ENCODE results near the gene CARD9. TPM values are rescaled to one million over a fixed set of nuclear protein-coding genes. Genes with fewer than 3 reads are reported as not detected.

CARD9 gene
- total RNA-seq, 3 donors from 2014 or later (not counting 1 experiment from before 2014, with no cell fraction given) = 1.6 to 4.2 (median 4.0) TPM

DNA sequence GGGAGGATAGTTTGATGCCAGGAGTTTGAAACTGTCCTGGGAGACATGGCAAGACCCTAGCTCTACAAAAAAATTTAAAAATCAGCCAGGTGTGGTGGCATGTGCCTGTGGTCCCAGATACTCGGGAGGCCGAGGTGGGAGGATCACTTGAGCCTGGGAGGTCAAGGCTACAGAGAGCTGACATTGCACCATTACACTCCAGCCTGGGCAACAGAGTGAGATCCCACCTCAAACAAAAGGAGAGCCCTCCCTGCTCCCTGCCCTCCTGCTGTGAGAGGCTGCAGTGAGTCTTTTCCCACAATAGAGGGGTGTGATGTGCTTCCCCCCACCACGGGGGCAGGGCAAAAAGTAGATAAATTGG lies 59.4 kb downstream of the CARD9 start:
- H3K36me3 Mint-ChIP-seq = no peaks in the 10 kb centered on the region
- 93% methylated on average over 3 of the region's 3 CpGs for WGBS (ENCODE audit: insufficient coverage)
- intact Hi-C loops (cut with micrococcal nuclease) = loop anchor here (10.0 kb wide), 3 partner anchors 51 to 1401 kb away; partner anchors contain the start of genes DNLZ and SNAPC4
- Histone ChIP-seq H3K27ac (ENCODE audit: low read length) (no peak overlapping the region), H3K36me3 (ENCODE audit: control insufficient read depth, insufficient read depth, low read length) (no peaks in the 10 kb centered on the region), H3K9me3 (ENCODE audit: control insufficient read depth, insufficient read depth, low read length) (peaks cover 29% of the 10 kb centered on the region), H3K27me3 (ENCODE audit: control insufficient read depth, insufficient read depth, low read length) (no peaks in the 10 kb centered on the region), H3K4me3 (ENCODE audit: low read length) (no peak overlapping the region), H3K4me1 (ENCODE audit: control insufficient read depth, insufficient read depth, low read length) (peaks cover 59% of the 10 kb centered on the region)
- DNase-seq (no peak), ATAC-seq (no peak)
- H3K9me3 Mint-ChIP-seq = peaks cover 4 to 8% of the 10 kb centered on the region in 2 donors
- H3K27me3 Mint-ChIP-seq (ENCODE audit: low read depth in 2 of 2) = peaks cover 0 to 8% of the 10 kb centered on the region in 2 donors
- no peak for TF ChIP-seq CTCF (IDR thresholded peaks at IDR 0.05)
- peaks cover 33 to 35% of the 10 kb centered on the region in 2 donors for H3K4me1 Mint-ChIP-seq
- H3K4me3 Mint-ChIP-seq = no peak overlapping the region
- H3K27ac Mint-ChIP-seq = no peak overlapping the region

Other genes with a start within 250 kb of the CARD9 start
- under 1 TPM in 1 of 3 donors, not detected in 2; 0.38 TPM for gene LHX3, start 168.5 kb downstream of the CARD9 start, total RNA-seq
- 10 to 100 TPM; 10.8 to 16.7 (median 16.6) TPM for gene QSOX2, start 127.9 kb downstream of the CARD9 start, total RNA-seq
- gene CCDC187, start 69.6 kb downstream of the CARD9 start, total RNA-seq = under 1 TPM in 1 of 3 donors, not detected in 2; 0.18 TPM
- gene GPSM1, start 46.1 kb downstream of the CARD9 start, total RNA-seq = 1 to 10 TPM; 2.6 to 4.2 (median 3.4) TPM
- gene DNLZ, start 9.9 kb downstream of the CARD9 start, total RNA-seq = 10 to 100 TPM; 24.6 to 34.8 (median 28.9) TPM
- gene SNAPC4, start 26.5 kb upstream of the CARD9 start, total RNA-seq = 10 to 100 TPM in 1 of 3 donors, 1 to 10 TPM in 2; 9.0 to 11.3 (median 9.4) TPM
- 10 to 100 TPM; 38.7 to 62.3 (median 41.6) TPM for gene ENTR1, start 36.9 kb upstream of the CARD9 start, total RNA-seq
- 10 to 100 TPM; 78.3 to 84.8 (median 79.3) TPM for gene PMPCA, start 37.0 kb upstream of the CARD9 start, total RNA-seq
- 10 to 100 TPM; 12.1 to 15.7 (median 14.4) TPM for gene INPP5E, start 66.2 kb upstream of the CARD9 start, total RNA-seq
- 10 to 100 TPM; 84.3 to 89.0 (median 87.1) TPM for gene SEC16A, start 109.4 kb upstream of the CARD9 start, total RNA-seq
- gene NOTCH1, start 172.4 kb upstream of the CARD9 start, total RNA-seq = 100 to 1,000 TPM; 126 to 228 (median 192) TPM